ENCODE measurements around the gene GPC6. TPM values are rescaled to one million over a fixed set of nuclear protein-coding genes. Genes with fewer than 3 reads are reported as not detected.
A peak's percentile ranks its signal among the peaks of the same experiment; 100 is the strongest.

GPC6 gene
- total and polyA plus RNA-seq, 2 experiments from 2014 or later, result 26.0 to 92.8 TPM

- no peak overlapping the region for H3K27ac ChIP-seq
- H3K9me2 ChIP-seq (replicated peaks; ENCODE audit: insufficient read depth), result no peaks in the 10 kb centered on the region
- H3K36me3 ChIP-seq (replicated peaks; ENCODE audit: insufficient read depth, low read depth), result no peaks in the 10 kb centered on the region
- H2AFZ ChIP-seq, result no peak overlapping the region
- WGBS (ENCODE audit: low lambda C conversion rate, missing lambda C conversion rate), result 91% methylated on average over 2 of the region's 2 CpGs
- H4K20me1 ChIP-seq (ENCODE audit: insufficient read depth, poor library complexity, severe bottlenecking), result no peaks in the 10 kb centered on the region
- peaks cover 8% of the 10 kb centered on the region for H3K79me2 ChIP-seq
- no peaks in the 10 kb centered on the region for H3K9me3 ChIP-seq (ENCODE audit: low read depth)
- no peak for DNase-seq (ENCODE audit: low spot score)
- H3K27me3 ChIP-seq, result no peaks in the 10 kb centered on the region
- TF ChIP-seq CTCF (IDR thresholded peaks at IDR 0.05; ENCODE audit: poor library complexity) (no peak), EZH2 (IDR thresholded peaks at IDR 0.05; ENCODE audit: borderline replicate concordance) (no peak), EZH2phosphoT487 (IDR thresholded peaks at IDR 0.05; ENCODE audit: low read depth, severe bottlenecking, unreplicated experiment) (no peak)
- no peak overlapping the region for H3K4me3 ChIP-seq
- H3K4me2 ChIP-seq, result no peak overlapping the region
- peaks cover 20% of the 10 kb centered on the region for H3K4me1 ChIP-seq (ENCODE audit: insufficient read depth)
Observed at GRCh38 chr13:93732186-93732585, 505.6 kb downstream of the GPC6 start.

GRCh38 chr13:93736081-93736480, 509.5 kb downstream of the GPC6 start:
- Histone ChIP-seq H3K4me2 (no peak overlapping the region), H3K36me3 (replicated peaks; ENCODE audit: insufficient read depth, low read depth) (no peaks in the 10 kb centered on the region), H3K27me3 (no peaks in the 10 kb centered on the region), H3K79me2 (peaks cover 8% of the 10 kb centered on the region), H3K4me1 (ENCODE audit: insufficient read depth) (peaks cover 4% of the 10 kb centered on the region), H3K9me2 (replicated peaks; ENCODE audit: insufficient read depth) (no peaks in the 10 kb centered on the region), H4K20me1 (ENCODE audit: insufficient read depth, poor library complexity, severe bottlenecking) (peaks cover 2% of the 10 kb centered on the region), H3K27ac (peak overlapping the region; percentile 28), H3K4me3 (no peak overlapping the region), H2AFZ (no peak overlapping the region), H3K9me3 (ENCODE audit: low read depth) (no peaks in the 10 kb centered on the region)
- no peak for DNase-seq (ENCODE audit: low spot score)
- TF ChIP-seq EZH2phosphoT487 (IDR thresholded peaks at IDR 0.05; ENCODE audit: low read depth, severe bottlenecking, unreplicated experiment), result no peak

GRCh38 chr13:93736909-93737308, 510.3 kb downstream of the GPC6 start:
- WGBS (ENCODE audit: low lambda C conversion rate, missing lambda C conversion rate), result 86% methylated on average over 3 of the region's 3 CpGs
- H3K27ac ChIP-seq, result no peak overlapping the region

GRCh38 chr13:93740334-93740733, 513.7 kb downstream of the GPC6 start:
- H3K4me3 ChIP-seq, result no peak overlapping the region
- peaks cover 2% of the 10 kb centered on the region for H4K20me1 ChIP-seq (ENCODE audit: insufficient read depth, poor library complexity, severe bottlenecking)
- H3K27me3 ChIP-seq, result no peaks in the 10 kb centered on the region
- TF ChIP-seq EZH2phosphoT487 (IDR thresholded peaks at IDR 0.05; ENCODE audit: low read depth, severe bottlenecking, unreplicated experiment) (no peak), CTCF (IDR thresholded peaks at IDR 0.05; ENCODE audit: poor library complexity) (no peak), EZH2 (IDR thresholded peaks at IDR 0.05; ENCODE audit: borderline replicate concordance) (no peak)
- no peaks in the 10 kb centered on the region for H3K4me1 ChIP-seq (ENCODE audit: insufficient read depth)
- 50% methylated on average over 1 of the region's 1 CpG for WGBS (ENCODE audit: low lambda C conversion rate, missing lambda C conversion rate)
- no peak overlapping the region for H2AFZ ChIP-seq
- no peaks in the 10 kb centered on the region for H3K9me2 ChIP-seq (replicated peaks; ENCODE audit: insufficient read depth)
- H3K4me2 ChIP-seq, result no peak overlapping the region
- no peaks in the 10 kb centered on the region for H3K36me3 ChIP-seq (replicated peaks; ENCODE audit: insufficient read depth, low read depth)
- H3K79me2 ChIP-seq, result peaks cover 3% of the 10 kb centered on the region
- H3K9me3 ChIP-seq (ENCODE audit: low read depth), result no peaks in the 10 kb centered on the region
- H3K27ac ChIP-seq, result no peak overlapping the region
- no peak for DNase-seq (ENCODE audit: low spot score)

More at GRCh38 chr13:93736909-93737308, 510.3 kb downstream of the GPC6 start:
- H3K4me3 ChIP-seq, result no peak overlapping the region
- H3K4me1 ChIP-seq (ENCODE audit: insufficient read depth), result no peaks in the 10 kb centered on the region
- no peaks in the 10 kb centered on the region for H3K9me2 ChIP-seq (replicated peaks; ENCODE audit: insufficient read depth)
- no peaks in the 10 kb centered on the region for H3K36me3 ChIP-seq (replicated peaks; ENCODE audit: insufficient read depth, low read depth)
- peaks cover 2% of the 10 kb centered on the region for H4K20me1 ChIP-seq (ENCODE audit: insufficient read depth, poor library complexity, severe bottlenecking)
- H3K79me2 ChIP-seq, result peaks cover 8% of the 10 kb centered on the region
- no peak for TF ChIP-seq EZH2 (IDR thresholded peaks at IDR 0.05; ENCODE audit: borderline replicate concordance)
- TF ChIP-seq CTCF (IDR thresholded peaks at IDR 0.05; ENCODE audit: poor library complexity), result no peak
- TF ChIP-seq EZH2phosphoT487 (IDR thresholded peaks at IDR 0.05; ENCODE audit: low read depth, severe bottlenecking, unreplicated experiment), result no peak
- no peak overlapping the region for H2AFZ ChIP-seq
- no peaks in the 10 kb centered on the region for H3K27me3 ChIP-seq
- H3K9me3 ChIP-seq (ENCODE audit: low read depth), result no peaks in the 10 kb centered on the region
- no peak overlapping the region for H3K4me2 ChIP-seq
- DNase-seq (ENCODE audit: low spot score), result no peak
